A549 (cell line): ENCODE results near the gene AWAT2.
A peak's percentile ranks its signal among the peaks of the same experiment; 100 is the strongest.

Experiments
- BHLHE40 ChIP-seq: IDR thresholded peaks from 2 replicates; pipeline ENCODE4 v1.6.1; 2012; ENCODE audit warnings: low read depth, low read length, inconsistent platforms
- CTCF ChIP-seq: fragments of >200 bp; sonication (Bioruptor Twin); formaldehyde crosslinking; IDR thresholded peaks from 3 replicates; pipeline ENCODE4 v1.5.1; 2016
- EP300 ChIP-seq, 2 experiments: fragments of >200 bp; sonication (Bioruptor Twin); formaldehyde crosslinking; IDR thresholded peaks; 2 replicates in 1 of 2; 3 replicates in 1 of 2; pipeline ENCODE4 v1.6.1; 2016 to 2017
- HDAC2 ChIP-seq: fragments of 200-600 bp; sonication (generic); IDR thresholded peaks from 2 replicates; pipeline ENCODE4 v1.6.1; 2016
- MAX ChIP-seq: IDR thresholded peaks from 2 replicates; pipeline ENCODE4 v1.6.1; 2012
- MAZ ChIP-seq: fragments of 150-350 bp; IDR thresholded peaks from 2 replicates; pipeline ENCODE4 v1.6.1; 2014; ENCODE audit warnings: antibody characterized with exemption, low read depth, low read length, borderline replicate concordance
- MYC ChIP-seq: IDR thresholded peaks from 2 replicates; pipeline ENCODE4 v1.6.1; 2012; ENCODE audit warnings: mild to moderate bottlenecking, inconsistent platforms, low read length, improper control_type of control experiment, borderline replicate concordance
- POLR2A ChIP-seq: IDR thresholded peaks from 2 replicates; pipeline ENCODE4 v1.6.1; 2012; ENCODE audit warnings: mild to moderate bottlenecking, low read length
- ZC3H11A ChIP-seq: fragments of 450-650 bp; IDR thresholded peaks from 2 replicates; pipeline ENCODE4 v1.6.1; 2014; ENCODE audit warnings: antibody characterized with exemption, mild to moderate bottlenecking

- TF ChIP-seq POLR2A (no peak), MAX (no peak), BHLHE40 (no peak), HDAC2 (no peak), ZC3H11A (no peak), CTCF (peak; percentile 36), MAZ (no peak), MYC (no peak), EP300 (IDR thresholded peaks at IDR 0.05) (no peak)
Observed at GRCh38 chrX:70033348-70034051, 16.2 kb downstream of the AWAT2 start.
